A673 (cell line): ENCODE results near the gene ARID3B. TPM values are rescaled to one million over a fixed set of nuclear protein-coding genes. Genes with fewer than 3 reads are reported as not detected.

Source experiments
- BruUV-seq: library from RNA; stranded (reverse); fragments of 400-500 nt; replicated peaks from 2 replicates; lab custom pipeline; 2021; lab: Mats Ljungman, UMichigan
- CTCF ChIA-PET: fragments of 300-600 bp; sonication (Branson Sonifier 250); formaldehyde crosslinking; loops from one replicate; lab custom pipeline; 2022; ENCODE audit warnings: antibody characterized with exemption; lab: Charles Lee
- POLR2A ChIA-PET: fragments of 300-600 bp; sonication (Branson Sonifier 250); formaldehyde crosslinking; loops from one replicate; lab custom pipeline; 2022; ENCODE audit warnings: antibody characterized with exemption; ENCODE audit not compliant: low non-redundant PET; lab: Charles Lee
- DNase-seq: peaks from one replicate; pipeline ENCODE4 v3.0.0-alpha.2; 2015; ENCODE audit warnings: low spot score
- H3K27ac ChIP-seq: fragments of 200-600 bp; sonication (generic); 2 replicates; pipeline ENCODE4 v1.5.1; 2016; ENCODE audit warnings: mixed run types, low read depth, mild to moderate bottlenecking, mixed read lengths, antibody characterized with exemption, low read length; ENCODE audit not compliant: poor library complexity, severe bottlenecking
- H3K27me3 ChIP-seq: fragments of 200-600 bp; sonication (generic); replicated peaks from 2 replicates; pipeline ENCODE4 v1.6.1; 2017; ENCODE audit warnings: mixed run types, low read depth, mild to moderate bottlenecking, mixed read lengths, antibody characterized with exemption, low read length; ENCODE audit not compliant: insufficient read depth, poor library complexity
- H3K36me3 ChIP-seq: fragments of 200-600 bp; sonication (generic); 2 replicates; pipeline ENCODE4 v1.6.1; 2016; ENCODE audit warnings: mixed run types, mild to moderate bottlenecking, mixed read lengths, antibody characterized with exemption, low read length; ENCODE audit not compliant: insufficient read depth, poor library complexity, severe bottlenecking
- H3K4me1 ChIP-seq: fragments of 200-600 bp; sonication (generic); 2 replicates; pipeline ENCODE4 v1.6.1; 2017; ENCODE audit warnings: mixed run types, mild to moderate bottlenecking, mixed read lengths, antibody characterized with exemption, low read length; ENCODE audit not compliant: insufficient read depth, poor library complexity, severe bottlenecking
- H3K4me3 ChIP-seq: fragments of 200-600 bp; sonication (generic); 2 replicates; pipeline ENCODE4 v1.5.1; 2016; ENCODE audit warnings: low read depth, mixed run types, mild to moderate bottlenecking, mixed read lengths, low read length; ENCODE audit not compliant: poor library complexity, severe bottlenecking
- H3K9me3 ChIP-seq: fragments of 200-600 bp; sonication (generic); 2 replicates; pipeline ENCODE4 v1.6.1; 2016; ENCODE audit warnings: mixed run types, low read depth, mild to moderate bottlenecking, mixed read lengths, antibody characterized with exemption, low read length; ENCODE audit not compliant: poor library complexity, severe bottlenecking
- CTCF ChIP-seq: fragments of 300-800, 200-600 bp; sonication (generic); conservative IDR thresholded peaks from 2 replicates; pipeline ENCODE4 v1.5.1; 2017; ENCODE audit warnings: low read depth, mild to moderate bottlenecking, antibody characterized with exemption, low read length, moderate library complexity, mixed read lengths
- EZH2 ChIP-seq: fragments of 200-600 bp; sonication (generic); IDR thresholded peaks from 2 replicates; pipeline ENCODE4 v1.6.1; 2017; ENCODE audit warnings: borderline replicate concordance, low read depth, mild to moderate bottlenecking, mixed read lengths, antibody characterized with exemption, low read length; ENCODE audit not compliant: poor library complexity, severe bottlenecking
- intact Hi-C: fragments of 100-400 bp; cut with micrococcal nuclease; formaldehyde crosslinking; loops from one replicate; pipeline ENCODE4 v1.10.0; 2022; ENCODE audit not compliant: unreplicated experiment
- total RNA-seq: library from RNA; stranded (reverse); gene quantifications from 2 replicates; pipeline ENCODE4 v1.2.3, GENCODE V29; 2021

Gene ARID3B
- total RNA-seq, 1 experiment from 2014 or later = 18.3 TPM

- Histone ChIP-seq H3K4me3 (no peak overlapping the region), H3K27ac (no peak overlapping the region), H3K4me1 (peaks cover 29% of the 10 kb centered on the region), H3K27me3 (no peaks in the 10 kb centered on the region), H3K9me3 (no peaks in the 10 kb centered on the region), H3K36me3 (no peaks in the 10 kb centered on the region)
- POLR2A ChIA-PET = no interaction called here
- TF ChIP-seq CTCF (no peak), EZH2 (no peak)
- no peak for DNase-seq
- intact Hi-C loops = no loop called here
- BruUV-seq = no TSS peak
- CTCF ChIA-PET = no interaction called here
These were observed 2.0 kb downstream of the ARID3B start for GRCh38 chr15:74543043-74543422.

DNA sequence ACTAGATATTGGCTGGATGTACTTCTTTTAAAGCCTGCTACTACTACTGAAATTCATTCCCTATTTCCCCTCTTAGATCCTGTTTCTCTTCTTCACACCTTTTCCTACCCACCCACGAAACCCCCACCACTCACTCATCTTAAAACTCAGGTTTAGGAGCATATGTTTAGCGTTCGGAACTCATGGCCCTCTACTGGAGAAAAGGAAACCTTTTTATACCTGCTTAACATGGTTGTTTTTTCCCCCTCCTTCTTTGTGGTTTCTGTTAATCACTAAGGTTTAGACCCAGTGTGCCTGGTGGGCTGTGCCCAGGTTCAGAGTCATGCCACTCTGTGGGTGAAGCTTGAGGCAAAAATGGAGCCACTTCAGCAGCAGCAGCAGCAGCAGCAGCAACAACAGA lies 2.6 kb downstream of the ARID3B start:
- BruUV-seq = no TSS peak
- Histone ChIP-seq H3K4me3 (no peak overlapping the region), H3K4me1 (peaks cover 29% of the 10 kb centered on the region), H3K27me3 (no peaks in the 10 kb centered on the region), H3K9me3 (no peaks in the 10 kb centered on the region), H3K36me3 (no peaks in the 10 kb centered on the region), H3K27ac (no peak overlapping the region)
- intact Hi-C loops = no loop called here
- POLR2A ChIA-PET = no interaction called here
- 0 out of 2 replicates have a peak, but pooled peaks have one; percentile 17 for TF ChIP-seq CTCF
- no peak for TF ChIP-seq EZH2
- no peak for DNase-seq
- CTCF ChIA-PET = no interaction called here

DNA sequence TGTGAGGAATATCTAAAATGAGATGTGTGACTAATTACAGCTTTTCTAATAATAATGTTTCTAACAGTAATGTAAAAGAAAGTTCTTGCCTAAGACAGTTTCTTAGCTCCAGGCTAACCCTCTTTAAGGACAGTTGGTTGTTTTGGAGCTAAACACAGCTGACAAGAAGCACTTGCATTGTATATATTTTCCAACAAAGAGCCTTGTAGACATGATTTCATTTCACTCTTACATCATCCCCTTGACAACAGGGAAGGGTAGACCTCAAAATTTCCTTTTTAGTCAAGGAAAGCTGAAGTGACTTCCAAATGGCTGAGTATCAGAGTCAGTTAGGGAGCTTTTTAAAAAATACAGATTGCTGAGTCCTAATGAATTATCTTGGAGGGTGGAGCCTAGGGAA lies 4.1 kb downstream of the ARID3B start:
- POLR2A ChIA-PET = interaction anchor here (0.6 kb wide), 1 partner anchor 522 kb away, joined by 3 read pairs; no protein-coding TSS in a partner anchor
- CTCF ChIA-PET = interaction anchor here (0.6 kb wide), 1 partner anchor 60 kb away, joined by 10 read pairs; no protein-coding TSS in a partner anchor
- intact Hi-C loops = no loop called here
- no peak overlapping the region for H3K4me3 ChIP-seq
- H3K36me3 ChIP-seq = no peaks in the 10 kb centered on the region
- TF ChIP-seq CTCF (no peak), EZH2 (no peak)
- H3K4me1 ChIP-seq = peaks cover 29% of the 10 kb centered on the region
- no TSS peak for BruUV-seq
- no peaks in the 10 kb centered on the region for H3K9me3 ChIP-seq
- H3K27ac ChIP-seq = no peak overlapping the region
- no peak for DNase-seq
- H3K27me3 ChIP-seq = no peaks in the 10 kb centered on the region
